Inflammatory macrophage (primary cell): ENCODE results near the gene HOXC11.

Experiments
- DNase-seq, 2 donors: peaks; one replicate each; pipeline ENCODE4 v3.0.0-alpha.2; 2020 to 2022

HOXC11 gene

GRCh38 chr12:54010972-54011664 lies 38.2 kb downstream of the HOXC11 start:
- DNase-seq: no peak

GRCh38 chr12:54011665-54012532 lies 39.0 kb downstream of the HOXC11 start:
- no peak for DNase-seq

- DNase-seq: no peak
Measured at GRCh38 chr12:54012631-54013409, 39.9 kb downstream of the HOXC11 start.

- no peak for DNase-seq
Measured at GRCh38 chr12:54014377-54015017, 41.6 kb downstream of the HOXC11 start.

GRCh38 chr12:54015018-54015931 lies 42.3 kb downstream of the HOXC11 start:
- DNase-seq: no peak

- no peak for DNase-seq
Measured at GRCh38 chr12:54016051-54016450, 43.1 kb downstream of the HOXC11 start.

GRCh38 chr12:54016478-54016964 lies 43.6 kb downstream of the HOXC11 start:
- DNase-seq: no peak

GRCh38 chr12:54017027-54017788 lies 44.3 kb downstream of the HOXC11 start:
- DNase-seq: no peak

- DNase-seq: no peak
Measured at GRCh38 chr12:54017878-54018467, 45.0 kb downstream of the HOXC11 start.

GRCh38 chr12:54018468-54018984 lies 45.6 kb downstream of the HOXC11 start:
- DNase-seq: no peak

GRCh38 chr12:54019091-54019811 lies 46.3 kb downstream of the HOXC11 start:
- DNase-seq: no peak

GRCh38 chr12:54019924-54020590 lies 47.1 kb downstream of the HOXC11 start:
- DNase-seq: no peak

- no peak for DNase-seq
Measured at GRCh38 chr12:54020591-54021405, 47.9 kb downstream of the HOXC11 start.

- peak in 1 of 2 donors; percentile 12 for DNase-seq
Measured at GRCh38 chr12:54021432-54022013, 48.6 kb downstream of the HOXC11 start.

GRCh38 chr12:54022960-54023884 lies 50.3 kb downstream of the HOXC11 start:
- no peak for DNase-seq

GRCh38 chr12:54024127-54024526 lies 51.2 kb downstream of the HOXC11 start:
- no peak for DNase-seq
